IPS-20b (cell line): ENCODE results near the gene LHFPL3.

Experiments used
- H3K27ac ChIP-seq: one replicate; pipeline ENCODE4 v1.5.1; 2013; ENCODE audit warnings: low read length
- H3K27me3 ChIP-seq: 2 replicates; pipeline ENCODE4 v1.6.1; 2013; ENCODE audit warnings: mild to moderate bottlenecking, low read length, inconsistent platforms; ENCODE audit not compliant: insufficient read depth
- H3K36me3 ChIP-seq: 2 replicates; pipeline ENCODE4 v1.6.1; 2013; ENCODE audit warnings: low read depth, mild to moderate bottlenecking, inconsistent platforms, low read length, moderate library complexity; ENCODE audit not compliant: insufficient read depth
- H3K4me1 ChIP-seq: 2 replicates; pipeline ENCODE4 v1.6.1; 2013; ENCODE audit warnings: mild to moderate bottlenecking, control low read depth, inconsistent platforms, low read length, moderate library complexity; ENCODE audit not compliant: insufficient read depth
- H3K4me3 ChIP-seq: 2 replicates; pipeline ENCODE4 v1.5.1; 2013; ENCODE audit warnings: mild to moderate bottlenecking, low read length, inconsistent platforms
- H3K9ac ChIP-seq: 2 replicates; pipeline ENCODE4 v1.6.1; 2013; ENCODE audit warnings: low read depth, mild to moderate bottlenecking, inconsistent platforms, low read length, moderate library complexity
- H3K9me3 ChIP-seq: 2 replicates; pipeline ENCODE4 v1.6.1; 2013; ENCODE audit warnings: mild to moderate bottlenecking, low read depth, low read length, inconsistent platforms; ENCODE audit not compliant: insufficient read depth

LHFPL3 gene

GRCh38 chr7:104807671-104808070, 479.3 kb downstream of the LHFPL3 start:
- no peak overlapping the region for H3K27ac ChIP-seq
- no peaks in the 10 kb centered on the region for H3K4me1 ChIP-seq
- no peaks in the 10 kb centered on the region for H3K27me3 ChIP-seq
- no peak overlapping the region for H3K9ac ChIP-seq
- H3K36me3 ChIP-seq, result no peaks in the 10 kb centered on the region
- H3K4me3 ChIP-seq, result no peak overlapping the region
- no peaks in the 10 kb centered on the region for H3K9me3 ChIP-seq

- Histone ChIP-seq H3K27me3 (no peaks in the 10 kb centered on the region), H3K9me3 (no peaks in the 10 kb centered on the region)
Observed at GRCh38 chr7:104809906-104810305, 481.5 kb downstream of the LHFPL3 start.

GRCh38 chr7:104814126-104814525, 485.7 kb downstream of the LHFPL3 start:
- no peak overlapping the region for H3K27ac ChIP-seq
- H3K36me3 ChIP-seq, result no peaks in the 10 kb centered on the region
- H3K4me1 ChIP-seq, result peaks cover 2% of the 10 kb centered on the region; the same call in 1 of the 2 replicates
- H3K9ac ChIP-seq, result no peak overlapping the region
- H3K9me3 ChIP-seq, result no peaks in the 10 kb centered on the region
- H3K27me3 ChIP-seq, result no peaks in the 10 kb centered on the region
- H3K4me3 ChIP-seq, result no peak overlapping the region

More at GRCh38 chr7:104809906-104810305, 481.5 kb downstream of the LHFPL3 start:
- H3K4me3 ChIP-seq, result no peak overlapping the region
- H3K9ac ChIP-seq, result no peak overlapping the region
- H3K4me1 ChIP-seq, result no peaks in the 10 kb centered on the region
- H3K36me3 ChIP-seq, result no peaks in the 10 kb centered on the region
- H3K27ac ChIP-seq, result no peak overlapping the region

GRCh38 chr7:104814671-104815400, 486.4 kb downstream of the LHFPL3 start:
- Histone ChIP-seq H3K4me3 (no peak overlapping the region), H3K4me1 (peaks cover 8% of the 10 kb centered on the region; the same call in 1 of the 2 replicates), H3K9ac (no peak overlapping the region), H3K9me3 (no peaks in the 10 kb centered on the region), H3K27ac (no peak overlapping the region), H3K36me3 (no peaks in the 10 kb centered on the region), H3K27me3 (no peaks in the 10 kb centered on the region)

- Histone ChIP-seq H3K9ac (no peak overlapping the region), H3K27me3 (no peaks in the 10 kb centered on the region), H3K36me3 (no peaks in the 10 kb centered on the region), H3K4me3 (no peak overlapping the region), H3K4me1 (peaks cover 8% of the 10 kb centered on the region; the same call in 1 of the 2 replicates), H3K27ac (no peak overlapping the region), H3K9me3 (no peaks in the 10 kb centered on the region)
Observed at GRCh38 chr7:104816537-104816936, 488.1 kb downstream of the LHFPL3 start.

- H3K27me3 ChIP-seq, result no peaks in the 10 kb centered on the region
- peaks cover 15% of the 10 kb centered on the region for H3K4me1 ChIP-seq
- H3K36me3 ChIP-seq, result no peaks in the 10 kb centered on the region
- no peak overlapping the region for H3K9ac ChIP-seq
- no peak overlapping the region for H3K27ac ChIP-seq
- H3K4me3 ChIP-seq, result no peak overlapping the region
- no peaks in the 10 kb centered on the region for H3K9me3 ChIP-seq
Observed at GRCh38 chr7:104818961-104819880, 490.8 kb downstream of the LHFPL3 start.

GRCh38 chr7:104820836-104821535, 492.6 kb downstream of the LHFPL3 start:
- no peak overlapping the region for H3K9ac ChIP-seq
- H3K27ac ChIP-seq, result no peak overlapping the region
- H3K4me1 ChIP-seq, result peaks cover 15% of the 10 kb centered on the region
- no peaks in the 10 kb centered on the region for H3K27me3 ChIP-seq
- no peak overlapping the region for H3K4me3 ChIP-seq
- H3K9me3 ChIP-seq, result no peaks in the 10 kb centered on the region
- no peaks in the 10 kb centered on the region for H3K36me3 ChIP-seq

- Histone ChIP-seq H3K9me3 (no peaks in the 10 kb centered on the region), H3K4me3 (no peak overlapping the region), H3K4me1 (peaks cover 15% of the 10 kb centered on the region), H3K36me3 (no peaks in the 10 kb centered on the region), H3K27ac (no peak overlapping the region), H3K27me3 (no peaks in the 10 kb centered on the region), H3K9ac (no peak overlapping the region)
Observed at GRCh38 chr7:104823177-104823576, 494.8 kb downstream of the LHFPL3 start.

- H3K4me1 ChIP-seq, result peaks cover 7% of the 10 kb centered on the region
- no peak overlapping the region for H3K4me3 ChIP-seq
- H3K36me3 ChIP-seq, result no peaks in the 10 kb centered on the region
- H3K9me3 ChIP-seq, result no peaks in the 10 kb centered on the region
- H3K27ac ChIP-seq, result no peak overlapping the region
- H3K9ac ChIP-seq, result no peak overlapping the region
- no peaks in the 10 kb centered on the region for H3K27me3 ChIP-seq
Observed at GRCh38 chr7:104825099-104825498, 496.7 kb downstream of the LHFPL3 start.

GRCh38 chr7:104826135-104826534, 497.7 kb downstream of the LHFPL3 start:
- H3K9me3 ChIP-seq, result no peaks in the 10 kb centered on the region
- no peak overlapping the region for H3K27ac ChIP-seq
- peaks cover 7% of the 10 kb centered on the region for H3K4me1 ChIP-seq
- H3K9ac ChIP-seq, result no peak overlapping the region
- H3K27me3 ChIP-seq, result no peaks in the 10 kb centered on the region
- H3K36me3 ChIP-seq, result no peaks in the 10 kb centered on the region
- H3K4me3 ChIP-seq, result no peak overlapping the region

GRCh38 chr7:104836976-104837375, 508.6 kb downstream of the LHFPL3 start:
- no peaks in the 10 kb centered on the region for H3K9me3 ChIP-seq
- H3K36me3 ChIP-seq, result no peaks in the 10 kb centered on the region
- no peaks in the 10 kb centered on the region for H3K27me3 ChIP-seq
- H3K27ac ChIP-seq, result no peak overlapping the region
- H3K4me1 ChIP-seq, result no peaks in the 10 kb centered on the region
- H3K4me3 ChIP-seq, result no peak overlapping the region
- H3K9ac ChIP-seq, result no peak overlapping the region
